SK-N-SH (cell line): ENCODE measurements around the gene FRRS1L.

Experiments used
- CHD2 ChIP-seq: fragments of 150-350 bp; IDR thresholded peaks from 2 replicates; pipeline ENCODE4 v1.6.1; 2018; ENCODE audit warnings: low read length; ENCODE audit not compliant: partially characterized antibody
- CTCF ChIP-seq: fragments of 200-600 bp; sonication (generic); IDR thresholded peaks from 2 replicates; pipeline ENCODE4 v1.6.1; 2017; ENCODE audit warnings: antibody characterized with exemption, mild to moderate bottlenecking, moderate library complexity
- EZH2phosphoT487 ChIP-seq: fragments of 200-600 bp; sonication (generic); IDR thresholded peaks from 2 replicates; pipeline ENCODE4 v1.6.1; 2017; ENCODE audit warnings: low read depth, mixed run types, mild to moderate bottlenecking, antibody characterized with exemption, moderate library complexity, borderline replicate concordance
- GATA2 ChIP-seq: sonication (generic); formaldehyde crosslinking; IDR thresholded peaks from 2 replicates; pipeline ENCODE4 v1.5.0; 2020; ENCODE audit warnings: mild to moderate bottlenecking, missing genetic modification reagents
- MEF2A ChIP-seq: IDR thresholded peaks from 2 replicates; pipeline ENCODE4 v1.4.0; 2012; ENCODE audit warnings: low read depth, borderline replicate concordance
- POLR2AphosphoS5 ChIP-seq: IDR thresholded peaks from 2 replicates; pipeline ENCODE4 v1.6.1; 2012; ENCODE audit warnings: low read depth, low read length
- RCOR1 ChIP-seq: fragments of 150-350 bp; IDR thresholded peaks from 2 replicates; pipeline ENCODE4 v1.6.1; 2017; ENCODE audit warnings: antibody characterized with exemption, low read length
- RFX5 ChIP-seq: IDR thresholded peaks from 2 replicates; pipeline ENCODE4 v1.6.1; 2012; ENCODE audit warnings: mild to moderate bottlenecking, improper control_type of control experiment, low read length
- SMC3 ChIP-seq: IDR thresholded peaks from 2 replicates; pipeline ENCODE4 v1.6.1; 2012; ENCODE audit warnings: low read depth, low read length, improper control_type of control experiment
- YY1 ChIP-seq: IDR thresholded peaks from 2 replicates; pipeline ENCODE4 v1.4.0; 2012; ENCODE audit warnings: low read depth, mild to moderate bottlenecking

- no peak for TF ChIP-seq CHD2
- no peak for TF ChIP-seq YY1
- no peak for TF ChIP-seq RCOR1
- TF ChIP-seq CTCF, result no peak
- no peak for TF ChIP-seq POLR2AphosphoS5
- TF ChIP-seq EZH2phosphoT487, result no peak
- no peak for TF ChIP-seq GATA2
- TF ChIP-seq MEF2A, result no peak
- TF ChIP-seq RFX5, result no peak
- TF ChIP-seq SMC3, result no peak
Observed at GRCh38 chr9:109088221-109088620, 78.8 kb downstream of the FRRS1L start.
